GM12874 (cell line): ENCODE measurements around the gene HMG20A.

Experiments used
- CTCF ChIP-seq: IDR thresholded peaks from 2 replicates; pipeline ENCODE4 v1.5.1; 2011; ENCODE audit warnings: low read depth, mild to moderate bottlenecking, control low read depth, low read length, moderate library complexity; ENCODE audit not compliant: insufficient read depth

The HMG20A gene

GRCh38 chr15:77497942-77498361, 77.3 kb downstream of the HMG20A start:
- TF ChIP-seq CTCF: no peak

GRCh38 chr15:77499087-77499760, 78.5 kb downstream of the HMG20A start:
- TF ChIP-seq CTCF: no peak

- no peak for TF ChIP-seq CTCF
These were observed 80.3 kb downstream of the HMG20A start for GRCh38 chr15:77500989-77501388.

- no peak for TF ChIP-seq CTCF
These were observed 81.8 kb downstream of the HMG20A start for GRCh38 chr15:77502379-77503095.

GRCh38 chr15:77503240-77503639, 82.6 kb downstream of the HMG20A start:
- no peak for TF ChIP-seq CTCF

- no peak for TF ChIP-seq CTCF
These were observed 83.1 kb downstream of the HMG20A start for GRCh38 chr15:77503764-77504163.

- no peak for TF ChIP-seq CTCF
These were observed 83.6 kb downstream of the HMG20A start for GRCh38 chr15:77504306-77504705.
